CD4-positive, alpha-beta memory T cell (primary cell): Measurements from ENCODE around the gene SUMO4. TPM values are rescaled to one million over a fixed set of nuclear protein-coding genes. Genes with fewer than 3 reads are reported as not detected.
"Not testable (repeated sequence)": the region's sequence is repeated elsewhere in the genome, so short reads cannot be mapped to it uniquely, and the experiment has no call there.

Experiments
- CTCF ChIA-PET: fragments of 350-600 bp; sonication (Branson Sonifier 250); formaldehyde crosslinking; loops from one replicate; lab custom pipeline; 2021; ENCODE audit warnings: inconsistent platforms; ENCODE audit not compliant: partially characterized antibody; lab: Charles Lee
- POLR2A ChIA-PET: fragments of 350-600 bp; sonication (Branson Sonifier 250); formaldehyde crosslinking; loops from one replicate; lab custom pipeline; 2021; ENCODE audit not compliant: partially characterized antibody; lab: Charles Lee
- DNase-seq, 5 donors: peaks; one replicate each; pipeline versions ENCODE4 v3.0.0 to v3.0.0-alpha.2; 2020 to 2022; ENCODE audit warnings: mixed read lengths in 1 of 5
- H3K27ac ChIP-seq: one replicate; pipeline ENCODE4 v1.7.0; 2013; ENCODE audit warnings: low read depth, low read length
- H3K27me3 ChIP-seq: 2 replicates; pipeline ENCODE4 v1.7.0; 2013; ENCODE audit warnings: mild to moderate bottlenecking, low read length, moderate library complexity; ENCODE audit not compliant: insufficient read depth
- H3K36me3 ChIP-seq: 2 replicates; pipeline ENCODE4 v1.7.0; 2013; ENCODE audit warnings: mild to moderate bottlenecking, low read length, moderate library complexity; ENCODE audit not compliant: insufficient read depth
- H3K4me1 ChIP-seq: 2 replicates; pipeline ENCODE4 v1.7.0; 2013; ENCODE audit warnings: mild to moderate bottlenecking, low read length, moderate library complexity; ENCODE audit not compliant: insufficient read depth
- H3K4me3 ChIP-seq, 2 donors: one replicate each; pipeline ENCODE4 v1.7.0; 2013; ENCODE audit warnings: low read length in 2 of 2, mild to moderate bottlenecking in 1 of 2
- H3K9me3 ChIP-seq, 2 donors: one replicate each; pipeline ENCODE4 v1.7.0; 2013; ENCODE audit warnings: low read length in 2 of 2, control low read depth in 1 of 2; ENCODE audit not compliant: control insufficient read depth in 1 of 2
- H3K27ac Mint-ChIP-seq, 7 donors: one replicate each; pipeline ENCODE4 v1.8.0; 2020 to 2021; ENCODE audit warnings: mixed read lengths in 7 of 7, mild to moderate bottlenecking in 6 of 7, inconsistent platforms in 3 of 7, moderate library complexity in 3 of 7
- H3K27me3 Mint-ChIP-seq, 2 donors: one replicate each; pipeline ENCODE4 v1.8.0; 2020 to 2021; ENCODE audit warnings: mixed read lengths in 2 of 2
- H3K36me3 Mint-ChIP-seq, 2 donors: one replicate each; pipeline ENCODE4 v1.8.0; 2020 to 2021; ENCODE audit warnings: mixed read lengths in 2 of 2, inconsistent platforms in 1 of 2, mild to moderate bottlenecking in 1 of 2
- H3K4me1 Mint-ChIP-seq, 4 donors: one replicate each; pipeline ENCODE4 v1.8.0; 2020 to 2021; ENCODE audit warnings: mixed read lengths in 4 of 4, mild to moderate bottlenecking in 1 of 4
- H3K4me3 Mint-ChIP-seq, 8 donors: one replicate each; pipeline ENCODE4 v1.8.0; 2020 to 2021; ENCODE audit warnings: mixed read lengths in 8 of 8, mild to moderate bottlenecking in 7 of 8, moderate library complexity in 6 of 8, inconsistent platforms in 3 of 8
- H3K9me3 Mint-ChIP-seq, 8 donors: one replicate each; pipeline ENCODE4 v1.8.0; 2020 to 2021; ENCODE audit warnings: mixed read lengths in 8 of 8, mild to moderate bottlenecking in 5 of 8, inconsistent platforms in 3 of 8, moderate library complexity in 1 of 8
- intact Hi-C: fragments of 100-400 bp; cut with micrococcal nuclease; formaldehyde crosslinking; loops from one replicate; pipeline ENCODE4 v1.15.1; 2023
- polyA plus RNA-seq, 2 donors: library from polyadenylated mRNA; unstranded; fragments of 300-500 nt; fragmentation: Illumina TruSeq; gene quantifications; one replicate each; pipeline ENCODE4 v1.2.3, GENCODE V29; 2021
- total RNA-seq, 2 experiments: library from RNA; stranded (reverse); gene quantifications; one replicate each; pipeline ENCODE4 v1.2.3, GENCODE V29; 2021

The SUMO4 gene
- total and polyA plus RNA-seq, 4 experiments from 2014 or later = 2.2 to 10.0 (median 6.8) TPM; not detected in 1

DNA sequence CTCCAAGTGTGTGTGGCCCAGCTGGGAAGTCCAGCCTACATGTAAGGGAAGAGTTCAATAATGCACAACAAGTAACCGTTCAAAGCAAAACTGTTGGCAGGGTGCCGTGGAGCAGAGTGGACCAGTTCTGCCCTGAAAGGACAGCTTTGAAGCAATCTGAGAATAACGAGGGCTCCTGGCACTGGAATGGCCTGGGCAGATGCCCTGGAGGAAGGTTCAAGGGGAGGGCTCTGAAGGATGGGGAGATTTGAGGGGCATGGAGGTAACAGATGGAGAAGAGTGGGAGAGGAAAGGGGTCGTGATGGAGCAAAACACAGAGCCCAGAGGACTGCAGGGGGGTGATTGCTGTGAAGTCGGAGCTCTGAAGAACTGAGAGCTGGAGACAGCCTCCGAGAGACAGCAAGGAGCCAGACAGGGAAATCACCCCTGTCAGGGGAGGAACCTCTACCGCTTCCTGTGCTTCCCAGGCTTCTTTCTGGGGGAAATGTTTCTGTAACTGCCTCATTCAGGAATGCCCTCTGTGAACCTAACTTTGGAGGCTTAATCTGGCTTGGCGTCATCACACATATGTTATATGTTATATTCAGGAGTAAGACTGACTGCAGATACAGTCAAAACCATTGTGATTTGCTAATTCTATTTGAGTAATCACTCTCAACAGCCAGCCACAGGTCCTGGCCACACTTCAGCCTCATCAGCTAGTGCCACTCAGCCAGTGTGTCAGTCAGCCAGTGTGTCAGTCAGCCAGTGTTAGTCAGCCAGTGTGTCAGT is 43.5 kb downstream of the SUMO4 start:
- no peak for DNase-seq
- Mint-ChIP-seq H3K9me3 (no peaks in the 10 kb centered on the region), H3K4me1 (peaks cover 0 to 13% (median 5%) of the 10 kb centered on the region in 4 donors), H3K36me3 (peaks cover 6 to 7% of the 10 kb centered on the region in 2 donors), H3K27ac (peak overlapping the region in 1 of 7 donors; percentile 48), H3K27me3 (no peaks in the 10 kb centered on the region), H3K4me3 (no peak overlapping the region)
- Histone ChIP-seq H3K4me1 (no peaks in the 10 kb centered on the region), H3K9me3 (no peaks in the 10 kb centered on the region), H3K27ac (no peak overlapping the region), H3K27me3 (no peaks in the 10 kb centered on the region), H3K36me3 (peaks cover 3% of the 10 kb centered on the region), H3K4me3 (no peak overlapping the region)
- intact Hi-C loops = no loop called here
- POLR2A ChIA-PET = no interaction called here
- CTCF ChIA-PET = interaction anchor here (3.6 kb wide), 1 partner anchor 12 kb away, joined by 18 read pairs; no protein-coding TSS in a partner anchor

- H3K36me3 ChIP-seq = not testable (repeated sequence)
These were observed 44.5 kb downstream of the SUMO4 start for GRCh38 chr6:149444360-149445094.

GRCh38 chr6:149445095-149445466 is 45.0 kb downstream of the SUMO4 start:
- no peaks in the 10 kb centered on the region for H3K27me3 ChIP-seq
- ChIA-PET POLR2A (interaction anchor here (1.0 to 2.2 kb wide), 3 partner anchors 22 to 71 kb away, joined by 3 to 8 read pairs (median 3); partner anchors contain the start of gene ZC3H12D), CTCF (interaction anchor here (1.2 to 3.9 kb wide), 3 partner anchors 12 to 72 kb away, joined by 3 to 23 read pairs (median 3); no protein-coding TSS in a partner anchor)
- Mint-ChIP-seq H3K4me3 (no peak overlapping the region), H3K4me1 (peaks cover 0 to 4% (median 2%) of the 10 kb centered on the region in 4 donors), H3K36me3 (peaks cover 12 to 18% of the 10 kb centered on the region in 2 donors), H3K9me3 (no peaks in the 10 kb centered on the region), H3K27ac (peak overlapping the region in 2 of 7 donors; percentile 13 to 78), H3K27me3 (no peaks in the 10 kb centered on the region)
- no peaks in the 10 kb centered on the region for H3K4me1 ChIP-seq
- H3K36me3 ChIP-seq = peaks cover 12% of the 10 kb centered on the region
- no peak for DNase-seq
- intact Hi-C loops = loop anchor here (5.0 kb wide), 1 partner anchor 72 kb away; no protein-coding TSS in a partner anchor
- no peaks in the 10 kb centered on the region for H3K9me3 ChIP-seq
- H3K27ac ChIP-seq = no peak overlapping the region
- H3K4me3 ChIP-seq = no peak overlapping the region

More at GRCh38 chr6:149444360-149445094, 44.5 kb downstream of the SUMO4 start:
- not testable (repeated sequence) for H3K4me1 ChIP-seq, H3K9me3 ChIP-seq, H3K27me3 ChIP-seq, H3K4me1 Mint-ChIP-seq, H3K27ac ChIP-seq, DNase-seq, H3K9me3 Mint-ChIP-seq, H3K4me3 Mint-ChIP-seq, H3K27me3 Mint-ChIP-seq, H3K4me3 ChIP-seq
- POLR2A ChIA-PET = interaction anchor here (1.0 to 2.2 kb wide), 3 partner anchors 23 to 72 kb away, joined by 3 to 8 read pairs (median 3); partner anchors contain the start of gene ZC3H12D
- CTCF ChIA-PET = interaction anchor here (1.2 to 3.9 kb wide), 3 partner anchors 12 to 73 kb away, joined by 3 to 23 read pairs (median 3); no protein-coding TSS in a partner anchor
- H3K27ac Mint-ChIP-seq = peak overlapping the region in 3 of 7 donors; percentile 13 to 78 (median 78)
- H3K36me3 Mint-ChIP-seq = peaks cover 7 to 14% of the 10 kb centered on the region in 2 donors
- intact Hi-C loops = loop anchor here (5.0 kb wide), 1 partner anchor 73 kb away; no protein-coding TSS in a partner anchor

- Mint-ChIP-seq H3K9me3 (no peaks in the 10 kb centered on the region), H3K4me1 (peaks cover 0 to 4% (median 2%) of the 10 kb centered on the region in 4 donors), H3K27me3 (no peaks in the 10 kb centered on the region), H3K4me3 (no peak overlapping the region), H3K27ac (peak overlapping the region in 4 of 7 donors; percentile 3 to 78 (median 53)), H3K36me3 (peaks cover 13 to 20% of the 10 kb centered on the region in 2 donors)
- no peaks in the 10 kb centered on the region for H3K9me3 ChIP-seq
- DNase-seq = no peak
- no peaks in the 10 kb centered on the region for H3K27me3 ChIP-seq
- H3K27ac ChIP-seq = no peak overlapping the region
- H3K4me1 ChIP-seq = no peaks in the 10 kb centered on the region
- H3K4me3 ChIP-seq = no peak overlapping the region
- intact Hi-C loops = loop anchor here (5.0 kb wide), 1 partner anchor 72 kb away; no protein-coding TSS in a partner anchor
- CTCF ChIA-PET = interaction anchor here (1.2 to 3.9 kb wide), 3 partner anchors 13 to 72 kb away, joined by 3 to 23 read pairs (median 3); no protein-coding TSS in a partner anchor
- POLR2A ChIA-PET = interaction anchor here (1.1 to 2.2 kb wide), 2 partner anchors 39 to 71 kb away, joined by 3 to 8 read pairs; partner anchors contain the start of gene ZC3H12D
- H3K36me3 ChIP-seq = peaks cover 17% of the 10 kb centered on the region
These were observed 45.5 kb downstream of the SUMO4 start for GRCh38 chr6:149445573-149445972.

GRCh38 chr6:149446791-149447376 is 46.8 kb downstream of the SUMO4 start:
- Mint-ChIP-seq H3K9me3 (no peaks in the 10 kb centered on the region), H3K27me3 (no peaks in the 10 kb centered on the region), H3K27ac (peak overlapping the region in 3 of 7 donors; percentile 8 to 78 (median 30)), H3K36me3 (peaks cover 16 to 24% of the 10 kb centered on the region in 2 donors), H3K4me1 (peaks cover 0 to 4% (median 2%) of the 10 kb centered on the region in 4 donors), H3K4me3 (no peak overlapping the region)
- intact Hi-C loops = loop anchor here (5.0 kb wide), 1 partner anchor 70 kb away; no protein-coding TSS in a partner anchor
- Histone ChIP-seq H3K27me3 (no peaks in the 10 kb centered on the region), H3K4me1 (no peaks in the 10 kb centered on the region), H3K27ac (no peak overlapping the region), H3K36me3 (peaks cover 21% of the 10 kb centered on the region), H3K9me3 (no peaks in the 10 kb centered on the region), H3K4me3 (no peak overlapping the region)
- DNase-seq = no peak
- CTCF ChIA-PET = interaction anchor here (1.0 to 3.9 kb wide), 5 partner anchors 14 to 420 kb away, joined by 3 to 23 read pairs (median 5); partner anchors contain the start of gene ZC3H12D
- POLR2A ChIA-PET = interaction anchor here (1.5 kb wide), 1 partner anchor 27 kb away, joined by 3 read pairs; no protein-coding TSS in a partner anchor

GRCh38 chr6:149448821-149449453 is 48.9 kb downstream of the SUMO4 start:
- intact Hi-C loops = loop anchor here (5.0 kb wide), 1 partner anchor 68 kb away; no protein-coding TSS in a partner anchor
- Histone ChIP-seq H3K27me3 (no peaks in the 10 kb centered on the region), H3K27ac (no peak overlapping the region), H3K4me1 (no peaks in the 10 kb centered on the region), H3K4me3 (no peak overlapping the region), H3K9me3 (no peaks in the 10 kb centered on the region), H3K36me3 (peaks cover 28% of the 10 kb centered on the region)
- H3K4me3 Mint-ChIP-seq = no peak overlapping the region
- no peaks in the 10 kb centered on the region for H3K9me3 Mint-ChIP-seq
- ChIA-PET POLR2A (interaction anchor here (1.0 to 1.1 kb wide), 2 partner anchors 10 to 88 kb away, joined by 3 to 4 read pairs; no protein-coding TSS in a partner anchor), CTCF (interaction anchor here (1.4 to 3.9 kb wide), 2 partner anchors 17 to 68 kb away, joined by 4 to 18 read pairs; no protein-coding TSS in a partner anchor)
- peak overlapping the region in 2 of 7 donors; percentile 12 to 78 for H3K27ac Mint-ChIP-seq
- no peaks in the 10 kb centered on the region for H3K27me3 Mint-ChIP-seq
- H3K4me1 Mint-ChIP-seq = peaks cover 0 to 4% (median 2%) of the 10 kb centered on the region in 4 donors
- H3K36me3 Mint-ChIP-seq = peaks cover 25 to 42% of the 10 kb centered on the region in 2 donors
- no peak for DNase-seq
